H9 (cell line): ENCODE data around the gene TTC7B. TPM values are rescaled to one million over a fixed set of nuclear protein-coding genes. Genes with fewer than 3 reads are reported as not detected.
A peak's percentile ranks its signal among the peaks of the same experiment; 100 is the strongest.

Experiments used
- DNase-seq: peaks from one replicate; pipeline ENCODE4 v3.0.0-alpha.2; 2017
- H2AFZ ChIP-seq: one replicate; pipeline ENCODE4 v1.6.1; 2013; ENCODE audit warnings: mild to moderate bottlenecking, low read length, control low read depth, moderate library complexity
- H2AK5ac ChIP-seq: 2 replicates; pipeline ENCODE4 v1.6.1; 2013; ENCODE audit warnings: low read length, control low read depth, mixed read lengths; ENCODE audit not compliant: insufficient read length
- H2BK120ac ChIP-seq: one replicate; pipeline ENCODE4 v1.6.1; 2013; ENCODE audit warnings: low read depth, mild to moderate bottlenecking, low read length, control low read depth, inconsistent platforms; ENCODE audit not compliant: poor library complexity, severe bottlenecking
- H2BK12ac ChIP-seq: 2 replicates; pipeline ENCODE4 v1.6.1; 2013; ENCODE audit warnings: low read length, control low read depth, mixed read lengths, low read depth; ENCODE audit not compliant: insufficient read length
- H2BK15ac ChIP-seq: 2 replicates; pipeline ENCODE4 v1.6.1; 2013; ENCODE audit warnings: low read depth, low read length, control low read depth
- H2BK20ac ChIP-seq: one replicate; pipeline ENCODE4 v1.6.1; 2013; ENCODE audit warnings: low read depth, mild to moderate bottlenecking, low read length, control low read depth, inconsistent platforms; ENCODE audit not compliant: poor library complexity, severe bottlenecking
- H2BK5ac ChIP-seq: 2 replicates; pipeline ENCODE4 v1.6.1; 2013; ENCODE audit warnings: low read length, control low read depth, mixed read lengths; ENCODE audit not compliant: insufficient read length
- H3K14ac ChIP-seq: 2 replicates; pipeline ENCODE4 v1.6.1; 2013; ENCODE audit warnings: low read length, control low read depth; ENCODE audit not compliant: insufficient read depth
- H3K18ac ChIP-seq: 2 replicates; pipeline ENCODE4 v1.6.1; 2013; ENCODE audit warnings: low read depth, mild to moderate bottlenecking, mixed read lengths, low read length, control low read depth; ENCODE audit not compliant: insufficient read length
- H3K23ac ChIP-seq: 2 replicates; pipeline ENCODE4 v1.6.1; 2013; ENCODE audit warnings: low read length, control low read depth, mixed read lengths, low read depth; ENCODE audit not compliant: insufficient read length
- H3K23me2 ChIP-seq: 2 replicates; pipeline ENCODE4 v1.6.1; 2013; ENCODE audit warnings: low read depth, mild to moderate bottlenecking, mixed read lengths, low read length, control low read depth; ENCODE audit not compliant: insufficient read length, poor library complexity, severe bottlenecking
- H3K27ac ChIP-seq: 2 replicates; pipeline ENCODE4 v1.5.1; 2013; ENCODE audit warnings: low read length, control low read depth, mixed read lengths, low read depth; ENCODE audit not compliant: insufficient read length
- H3K27me3 ChIP-seq: 2 replicates; pipeline ENCODE4 v1.6.1; 2013; ENCODE audit warnings: low read length, control low read depth, inconsistent platforms; ENCODE audit not compliant: insufficient read depth
- H3K4ac ChIP-seq: 2 replicates; pipeline ENCODE4 v1.6.1; 2013; ENCODE audit warnings: low read depth, mild to moderate bottlenecking, control low read depth, inconsistent platforms, low read length, moderate library complexity
- H3K4me1 ChIP-seq: 2 replicates; pipeline ENCODE4 v1.6.1; 2013; ENCODE audit warnings: low read length, control low read depth, inconsistent platforms; ENCODE audit not compliant: insufficient read depth
- H3K4me2 ChIP-seq: 2 replicates; pipeline ENCODE4 v1.6.1; 2013; ENCODE audit warnings: low read length, control low read depth, mixed read lengths; ENCODE audit not compliant: insufficient read length, insufficient read depth
- H3K56ac ChIP-seq: 2 replicates; pipeline ENCODE4 v1.6.1; 2013; ENCODE audit warnings: low read depth, mild to moderate bottlenecking, mixed read lengths, low read length, control low read depth; ENCODE audit not compliant: insufficient read length
- H3K79me1 ChIP-seq: 2 replicates; pipeline ENCODE4 v1.6.1; 2013; ENCODE audit warnings: low read depth, mild to moderate bottlenecking, moderate library complexity, low read length, control low read depth, inconsistent platforms; ENCODE audit not compliant: insufficient read depth, poor library complexity, severe bottlenecking
- H3K79me2 ChIP-seq: 2 replicates; pipeline ENCODE4 v1.6.1; 2013; ENCODE audit warnings: low read length, control low read depth, inconsistent platforms; ENCODE audit not compliant: insufficient read depth
- H3K9ac ChIP-seq: 2 replicates; pipeline ENCODE4 v1.6.1; 2013; ENCODE audit warnings: low read length, control low read depth, mixed read lengths; ENCODE audit not compliant: insufficient read length; ENCODE audit errors: extremely low read depth
- H3K9me3 ChIP-seq: one replicate; pipeline ENCODE4 v1.6.1; 2013; ENCODE audit warnings: low read depth, low read length, inconsistent platforms; ENCODE audit not compliant: control insufficient read depth
- H3T11ph ChIP-seq: one replicate; pipeline ENCODE4 v1.6.1; 2013; ENCODE audit warnings: mild to moderate bottlenecking, low read length, control low read depth, inconsistent platforms
- H4K20me1 ChIP-seq: one replicate; pipeline ENCODE4 v1.6.1; 2013; ENCODE audit not compliant: control insufficient read depth, insufficient read length, insufficient read depth
- H4K5ac ChIP-seq: 2 replicates; pipeline ENCODE4 v1.6.1; 2013; ENCODE audit warnings: low read depth, mild to moderate bottlenecking, mixed read lengths, low read length, control low read depth; ENCODE audit not compliant: insufficient read length
- H4K8ac ChIP-seq: replicated peaks from 2 replicates; pipeline ENCODE4 v1.6.1; 2013; ENCODE audit warnings: low read length, control low read depth, mixed read lengths, low read depth; ENCODE audit not compliant: insufficient read length
- H4K91ac ChIP-seq: 2 replicates; pipeline ENCODE4 v1.6.1; 2013; ENCODE audit warnings: low read depth, mild to moderate bottlenecking, moderate library complexity, mixed read lengths, low read length, control low read depth; ENCODE audit not compliant: insufficient read length
- H3K27ac Mint-ChIP-seq, 3 experiments: 2 replicates in 2 of 3; 3 replicates in 1 of 3; pipeline ENCODE4 v1.8.0; 2020 to 2021; ENCODE audit warnings: mixed read lengths in 3 of 3, mild to moderate bottlenecking in 1 of 3, moderate library complexity in 1 of 3
- H3K27me3 Mint-ChIP-seq: 2 replicates; pipeline ENCODE4 v1.8.0; 2021; ENCODE audit warnings: low read depth, mild to moderate bottlenecking, moderate library complexity, mixed read lengths
- H3K36me3 Mint-ChIP-seq, 3 experiments: 2 replicates in 2 of 3; 3 replicates in 1 of 3; pipeline ENCODE4 v1.8.0; 2020 to 2021; ENCODE audit warnings: low read depth in 3 of 3, mixed read lengths in 3 of 3; ENCODE audit not compliant: insufficient read depth in 1 of 3
- H3K4me1 Mint-ChIP-seq, 2 experiments: 2 replicates each; pipeline ENCODE4 v1.8.0; 2020; ENCODE audit warnings: mixed read lengths in 2 of 2
- H3K4me3 Mint-ChIP-seq, 2 experiments: 2 replicates in 1 of 2; 3 replicates in 1 of 2; pipeline ENCODE4 v1.8.0; 2020 to 2021; ENCODE audit warnings: mild to moderate bottlenecking in 2 of 2, mixed read lengths in 2 of 2, moderate library complexity in 1 of 2
- H3K9me3 Mint-ChIP-seq, 2 experiments: 2 replicates in 1 of 2; 3 replicates in 1 of 2; pipeline ENCODE4 v1.8.0; 2020; ENCODE audit warnings: mild to moderate bottlenecking in 2 of 2, mixed read lengths in 2 of 2, moderate library complexity in 1 of 2
- WGBS: extraction: QIAGEN DNeasy Blood & Tissue Kit; methylation state at CpG from one replicate; pipeline ENCODE4 v1.1.7; 2013; ENCODE audit warnings: missing lambda C conversion rate, low lambda C conversion rate, mixed read lengths; ENCODE audit not compliant: insufficient read length; ENCODE audit errors: extremely low coverage; 5-methylcytosine and 5-hydroxymethylcytosine counted together
- total RNA-seq: library from RNA; stranded (reverse); gene quantifications from 2 replicates; pipeline ENCODE4 v1.2.1, GENCODE V29; 2021
- TF ChIP-seq, protein P1 (sequence below): fragments of 200-600 bp; sonication (generic); conservative IDR thresholded peaks from 3 replicates; pipeline ENCODE4 v1.8.0; 2021; ENCODE audit warnings: antibody characterized with exemption, mild to moderate bottlenecking

TTC7B gene
- total RNA-seq, 1 experiment from 2014 or later = 33.7 TPM

DNA sequence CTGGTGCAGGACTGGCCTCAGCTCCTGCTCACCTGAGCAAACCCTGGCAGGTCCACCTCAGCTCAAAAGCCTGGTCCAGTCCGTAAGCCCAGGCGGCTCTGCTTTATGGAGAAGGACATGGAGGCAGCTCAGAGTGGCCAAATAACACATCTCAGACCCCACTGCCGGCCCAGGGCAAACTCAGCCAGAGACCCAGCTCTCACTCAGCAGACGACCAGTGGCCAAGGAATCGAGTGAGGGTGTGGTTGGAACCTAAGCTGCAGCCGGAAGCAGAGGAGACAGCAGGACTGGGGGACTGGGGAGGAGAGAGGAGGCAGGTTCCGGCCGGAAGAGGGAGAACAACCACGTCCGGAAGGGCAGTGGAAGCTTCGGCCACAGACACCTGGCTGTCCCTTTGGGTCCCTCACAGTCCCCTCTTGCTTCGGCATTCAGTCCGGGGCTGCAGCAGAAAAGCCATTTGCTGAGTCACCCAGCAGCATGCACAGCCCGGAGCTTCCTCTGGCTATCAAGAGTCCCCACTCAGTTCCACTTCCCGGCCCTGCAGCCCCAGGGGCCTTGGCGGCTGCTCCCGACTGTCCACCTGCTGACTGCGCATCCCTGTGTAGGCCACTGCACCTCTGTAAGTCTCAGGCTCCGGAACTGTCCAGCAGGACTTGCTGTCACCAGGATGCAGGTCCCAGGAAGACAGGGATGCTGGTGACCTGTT, 315.4 kb downstream of the TTC7B start:
- H3K27ac Mint-ChIP-seq = peak overlapping the region in 1 of 3 experiments; percentile 78; a peak in 2 of 7 replicates
- no peak overlapping the region for H2AK5ac ChIP-seq
- WGBS = no CpG with 5 or more reads among the region's 19 CpGs

More for the DNA sequence above, 315.4 kb downstream of the TTC7B start:
- Mint-ChIP-seq H3K9me3 (no peaks in the 10 kb centered on the region; a peak in 1 of 5 replicates), H3K4me3 (no peak overlapping the region), H3K27me3 (peaks cover 5% of the 10 kb centered on the region), H3K36me3 (no peaks in the 10 kb centered on the region; a peak in 2 of 7 replicates), H3K4me1 (peaks cover 30 to 33% of the 10 kb centered on the region in 2 experiments)
- Histone ChIP-seq H2BK5ac (no peak overlapping the region), H3K79me2 (no peaks in the 10 kb centered on the region), H2BK12ac (no peak overlapping the region), H3T11ph (no peak overlapping the region), H3K14ac (peak overlapping the region; percentile 53), H3K9me3 (no peaks in the 10 kb centered on the region), H2BK120ac (no peak overlapping the region), H4K91ac (no peak overlapping the region), H3K4me1 (peaks cover 5% of the 10 kb centered on the region; the same call in 1 of the 2 replicates), H4K20me1 (no peaks in the 10 kb centered on the region), H3K18ac (peak overlapping the region; percentile 67), H3K23me2 (no peaks in the 10 kb centered on the region), H2BK15ac (no peak overlapping the region), H2AFZ (no peak overlapping the region), H3K79me1 (no peaks in the 10 kb centered on the region), H3K9ac (no peak overlapping the region), H2BK20ac (no peak overlapping the region), H3K23ac (no peak overlapping the region), H4K8ac (no peak overlapping the region), H3K56ac (no peak overlapping the region), H4K5ac (no peak overlapping the region), H3K27ac (no peak overlapping the region), H3K4ac (no peak overlapping the region), H3K4me2 (no peak overlapping the region), H3K27me3 (no peaks in the 10 kb centered on the region)
- TF ChIP-seq, protein P1, sequence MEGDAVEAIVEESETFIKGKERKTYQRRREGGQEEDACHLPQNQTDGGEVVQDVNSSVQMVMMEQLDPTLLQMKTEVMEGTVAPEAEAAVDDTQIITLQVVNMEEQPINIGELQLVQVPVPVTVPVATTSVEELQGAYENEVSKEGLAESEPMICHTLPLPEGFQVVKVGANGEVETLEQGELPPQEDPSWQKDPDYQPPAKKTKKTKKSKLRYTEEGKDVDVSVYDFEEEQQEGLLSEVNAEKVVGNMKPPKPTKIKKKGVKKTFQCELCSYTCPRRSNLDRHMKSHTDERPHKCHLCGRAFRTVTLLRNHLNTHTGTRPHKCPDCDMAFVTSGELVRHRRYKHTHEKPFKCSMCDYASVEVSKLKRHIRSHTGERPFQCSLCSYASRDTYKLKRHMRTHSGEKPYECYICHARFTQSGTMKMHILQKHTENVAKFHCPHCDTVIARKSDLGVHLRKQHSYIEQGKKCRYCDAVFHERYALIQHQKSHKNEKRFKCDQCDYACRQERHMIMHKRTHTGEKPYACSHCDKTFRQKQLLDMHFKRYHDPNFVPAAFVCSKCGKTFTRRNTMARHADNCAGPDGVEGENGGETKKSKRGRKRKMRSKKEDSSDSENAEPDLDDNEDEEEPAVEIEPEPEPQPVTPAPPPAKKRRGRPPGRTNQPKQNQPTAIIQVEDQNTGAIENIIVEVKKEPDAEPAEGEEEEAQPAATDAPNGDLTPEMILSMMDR = no peak
- no peak for DNase-seq
